ENCODE measurements around the gene VPS4B.

Gene VPS4B

GRCh38 chr18:63339920-63340484 is 82.3 kb downstream of the VPS4B start:
- peak; percentile 31 for TF ChIP-seq CTCF (IDR thresholded peaks at IDR 0.05; ENCODE audit: insufficient read depth, low read length, missing control alignments)
- DNase-seq (ENCODE audit: low read depth, low spot score) = no peak
- ChIA-PET POLR2A (no interaction called here), CTCF (interaction anchor here (0.6 to 8.1 kb wide), 19 partner anchors 10 to 914 kb away, joined by 3 to 70 read pairs (median 3); partner anchors contain the start of gene KDSR)
- H3K4me3 ChIP-seq (ENCODE audit: low read depth, low read length) = no peak overlapping the region
